Measurements from ENCODE around the gene SMG7.
A peak's percentile ranks its signal among the peaks of the same experiment; 100 is the strongest.

Gene SMG7

GRCh38 chr1:183514235-183514634, 41.9 kb downstream of the SMG7 start:
- DNase-seq = no peak

- no peak for DNase-seq
Observed at GRCh38 chr1:183515002-183515689, 42.8 kb downstream of the SMG7 start.

- DNase-seq = no peak
Observed at GRCh38 chr1:183516725-183517124, 44.4 kb downstream of the SMG7 start.

- no peak for DNase-seq
Observed at GRCh38 chr1:183517401-183517800, 45.1 kb downstream of the SMG7 start.

- no peak for DNase-seq
Observed at GRCh38 chr1:183520379-183520778, 48.1 kb downstream of the SMG7 start.

GRCh38 chr1:183522104-183522503, 49.8 kb downstream of the SMG7 start:
- DNase-seq = no peak

GRCh38 chr1:183528577-183528976, 56.3 kb downstream of the SMG7 start:
- DNase-seq = no peak

- DNase-seq = no peak
Observed at GRCh38 chr1:183533617-183534174, 61.4 kb downstream of the SMG7 start.

GRCh38 chr1:183537405-183537804, 65.1 kb downstream of the SMG7 start:
- DNase-seq = no peak

GRCh38 chr1:183543619-183544204, 71.4 kb downstream of the SMG7 start:
- peak in 1 of 5 donors; percentile 56 for DNase-seq

GRCh38 chr1:183544598-183545297, 72.4 kb downstream of the SMG7 start:
- no peak for DNase-seq

- no peak for DNase-seq
Observed at GRCh38 chr1:183546427-183546826, 74.1 kb downstream of the SMG7 start.

GRCh38 chr1:183548116-183548515, 75.8 kb downstream of the SMG7 start:
- no peak for DNase-seq

- no peak for DNase-seq
Observed at GRCh38 chr1:183550915-183551314, 78.6 kb downstream of the SMG7 start.

- DNase-seq = no peak
Observed at GRCh38 chr1:183551924-183552323, 79.6 kb downstream of the SMG7 start.

GRCh38 chr1:183552441-183552840, 80.1 kb downstream of the SMG7 start:
- no peak for DNase-seq

- DNase-seq = no peak
Observed at GRCh38 chr1:183552891-183553290, 80.6 kb downstream of the SMG7 start.

- DNase-seq = no peak
Observed at GRCh38 chr1:183553331-183553730, 81.0 kb downstream of the SMG7 start.

- DNase-seq = no peak
Observed at GRCh38 chr1:183553764-183554163, 81.5 kb downstream of the SMG7 start.

- no peak for DNase-seq
Observed at GRCh38 chr1:183554577-183554976, 82.3 kb downstream of the SMG7 start.

- no peak for DNase-seq
Observed at GRCh38 chr1:183559061-183559460, 86.8 kb downstream of the SMG7 start.

GRCh38 chr1:183562701-183563100, 90.4 kb downstream of the SMG7 start:
- DNase-seq = no peak

GRCh38 chr1:183565261-183565660, 93.0 kb downstream of the SMG7 start:
- DNase-seq = no peak

GRCh38 chr1:183566026-183566425, 93.7 kb downstream of the SMG7 start:
- no peak for DNase-seq
